CD4-positive, alpha-beta T cell treated with Interleukin-2 at 100 ng/mL for 4 hours (primary cell): ENCODE measurements around the gene CATSPER2.
"Not testable (repeated sequence)": the region's sequence is repeated elsewhere in the genome, so short reads cannot be mapped to it uniquely, and the experiment has no call there.

Experiments
- DNase-seq: peaks from one replicate; pipeline ENCODE4 v3.0.0-alpha.2; 2020; ENCODE audit warnings: low spot score

CATSPER2 gene

GRCh38 chr15:43593328-43594190, 55.1 kb downstream of the CATSPER2 start, which contains the start of gene CKMT1B:
CKMT1B (plus strand) TSS chr15:43594027; CDS start chr15:43594219, 192 bp downstream.
- DNase-seq, result not testable (repeated sequence)

- not testable (repeated sequence) for DNase-seq
These were observed 55.8 kb downstream of the CATSPER2 start for GRCh38 chr15:43592841-43593240.

GRCh38 chr15:43589778-43590466, 58.7 kb downstream of the CATSPER2 start, which contains the start of gene PPIP5K1:
PPIP5K1 (minus strand) TSS chr15:43590208; CDS start chr15:43584504, 5,704 bp downstream.
- not testable (repeated sequence) for DNase-seq
